SU-DHL-6 (cell line): ENCODE measurements around the gene EFHB.
"Not testable (repeated sequence)": the region's sequence is repeated elsewhere in the genome, so short reads cannot be mapped to it uniquely, and the experiment has no call there.

ENCODE experiments used
- EZH2phosphoT487 ChIP-seq: fragments of 200-600 bp; sonication (generic), shearing (Covaris generic); conservative IDR thresholded peaks from 2 replicates; pipeline ENCODE4 v1.6.1; 2018; ENCODE audit warnings: mild to moderate bottlenecking, antibody characterized with exemption, low read length, moderate library complexity, mixed read lengths
- TF ChIP-seq, protein P1 (sequence below): fragments of 200-600 bp; sonication (generic); IDR thresholded peaks from one replicate; pipeline ENCODE4 v1.5.1; 2017; ENCODE audit warnings: antibody characterized with exemption, mild to moderate bottlenecking, low read length, moderate library complexity; ENCODE audit not compliant: insufficient read depth, poor library complexity, severe bottlenecking

DNA sequence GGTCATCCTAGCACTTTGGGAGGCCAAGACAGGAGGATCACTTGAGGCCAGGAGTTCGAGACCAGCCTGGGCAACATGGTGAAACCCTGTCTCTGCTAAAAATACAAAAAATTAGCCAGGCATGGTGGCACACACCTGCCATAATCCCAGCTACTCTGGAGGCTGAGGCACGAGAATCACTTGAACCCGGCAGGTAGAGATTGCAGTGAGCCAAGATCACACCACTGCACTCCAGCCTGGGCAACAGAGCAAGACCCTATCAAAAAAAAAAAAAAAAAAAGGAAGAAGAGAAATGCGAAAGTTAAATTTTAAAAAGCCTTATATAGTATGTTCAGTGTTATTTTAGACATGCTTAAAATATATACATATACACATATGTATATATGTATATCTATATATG, 46.9 kb downstream of the EFHB start:
- TF ChIP-seq, protein P1, sequence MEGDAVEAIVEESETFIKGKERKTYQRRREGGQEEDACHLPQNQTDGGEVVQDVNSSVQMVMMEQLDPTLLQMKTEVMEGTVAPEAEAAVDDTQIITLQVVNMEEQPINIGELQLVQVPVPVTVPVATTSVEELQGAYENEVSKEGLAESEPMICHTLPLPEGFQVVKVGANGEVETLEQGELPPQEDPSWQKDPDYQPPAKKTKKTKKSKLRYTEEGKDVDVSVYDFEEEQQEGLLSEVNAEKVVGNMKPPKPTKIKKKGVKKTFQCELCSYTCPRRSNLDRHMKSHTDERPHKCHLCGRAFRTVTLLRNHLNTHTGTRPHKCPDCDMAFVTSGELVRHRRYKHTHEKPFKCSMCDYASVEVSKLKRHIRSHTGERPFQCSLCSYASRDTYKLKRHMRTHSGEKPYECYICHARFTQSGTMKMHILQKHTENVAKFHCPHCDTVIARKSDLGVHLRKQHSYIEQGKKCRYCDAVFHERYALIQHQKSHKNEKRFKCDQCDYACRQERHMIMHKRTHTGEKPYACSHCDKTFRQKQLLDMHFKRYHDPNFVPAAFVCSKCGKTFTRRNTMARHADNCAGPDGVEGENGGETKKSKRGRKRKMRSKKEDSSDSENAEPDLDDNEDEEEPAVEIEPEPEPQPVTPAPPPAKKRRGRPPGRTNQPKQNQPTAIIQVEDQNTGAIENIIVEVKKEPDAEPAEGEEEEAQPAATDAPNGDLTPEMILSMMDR = not testable (repeated sequence)
- not testable (repeated sequence) for TF ChIP-seq EZH2phosphoT487
